SU-DHL-6 (cell line): ENCODE measurements around the gene IGF2.

ENCODE experiments used
- EZH2phosphoT487 ChIP-seq: fragments of 200-600 bp; sonication (generic), shearing (Covaris generic); conservative IDR thresholded peaks from 2 replicates; pipeline ENCODE4 v1.6.1; 2018; ENCODE audit warnings: mild to moderate bottlenecking, antibody characterized with exemption, low read length, moderate library complexity, mixed read lengths
- TF ChIP-seq, protein P1 (sequence below): fragments of 200-600 bp; sonication (generic); IDR thresholded peaks from one replicate; pipeline ENCODE4 v1.5.1; 2017; ENCODE audit warnings: antibody characterized with exemption, mild to moderate bottlenecking, low read length, moderate library complexity; ENCODE audit not compliant: insufficient read depth, poor library complexity, severe bottlenecking

DNA sequence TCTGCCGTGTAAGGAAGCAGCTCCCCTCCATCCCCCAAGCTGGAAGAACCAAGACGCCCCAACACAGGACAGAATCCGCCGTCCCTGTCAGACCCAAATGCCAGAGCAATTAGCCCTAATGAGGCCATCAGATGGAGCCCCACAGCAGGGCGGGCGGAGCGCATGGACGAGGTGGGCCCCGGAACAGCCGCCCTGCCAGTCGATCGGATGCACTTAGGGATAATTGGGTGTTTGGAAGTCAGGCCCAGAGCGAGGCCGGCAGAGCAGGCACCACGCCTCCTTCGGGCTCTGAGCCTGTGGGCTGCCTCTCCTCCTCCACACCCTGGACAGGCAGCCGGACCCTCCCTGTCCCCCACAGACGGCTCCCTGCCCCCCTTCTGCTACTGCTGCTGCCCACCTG, 37.9 kb upstream of the IGF2 start:
- TF ChIP-seq, protein P1, sequence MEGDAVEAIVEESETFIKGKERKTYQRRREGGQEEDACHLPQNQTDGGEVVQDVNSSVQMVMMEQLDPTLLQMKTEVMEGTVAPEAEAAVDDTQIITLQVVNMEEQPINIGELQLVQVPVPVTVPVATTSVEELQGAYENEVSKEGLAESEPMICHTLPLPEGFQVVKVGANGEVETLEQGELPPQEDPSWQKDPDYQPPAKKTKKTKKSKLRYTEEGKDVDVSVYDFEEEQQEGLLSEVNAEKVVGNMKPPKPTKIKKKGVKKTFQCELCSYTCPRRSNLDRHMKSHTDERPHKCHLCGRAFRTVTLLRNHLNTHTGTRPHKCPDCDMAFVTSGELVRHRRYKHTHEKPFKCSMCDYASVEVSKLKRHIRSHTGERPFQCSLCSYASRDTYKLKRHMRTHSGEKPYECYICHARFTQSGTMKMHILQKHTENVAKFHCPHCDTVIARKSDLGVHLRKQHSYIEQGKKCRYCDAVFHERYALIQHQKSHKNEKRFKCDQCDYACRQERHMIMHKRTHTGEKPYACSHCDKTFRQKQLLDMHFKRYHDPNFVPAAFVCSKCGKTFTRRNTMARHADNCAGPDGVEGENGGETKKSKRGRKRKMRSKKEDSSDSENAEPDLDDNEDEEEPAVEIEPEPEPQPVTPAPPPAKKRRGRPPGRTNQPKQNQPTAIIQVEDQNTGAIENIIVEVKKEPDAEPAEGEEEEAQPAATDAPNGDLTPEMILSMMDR = no peak
- TF ChIP-seq EZH2phosphoT487 = no peak
